GM12865 (cell line): ENCODE data around the gene BRINP1.

ENCODE experiments used
- DNase-seq: peaks from one replicate; pipeline ENCODE4 v3.0.0; 2010; ENCODE audit warnings: low read depth
- H3K4me3 ChIP-seq: 2 replicates; pipeline ENCODE4 v1.5.1; 2011; ENCODE audit warnings: mild to moderate bottlenecking, low read depth, low read length, control low read depth
- TF ChIP-seq, protein P1 (sequence below): IDR thresholded peaks from 2 replicates; pipeline ENCODE4 v1.5.1; 2011; ENCODE audit warnings: low read length, control low read depth, low read depth, inconsistent platforms; ENCODE audit not compliant: insufficient read depth; ENCODE audit errors: missing control alignments

BRINP1 gene

DNA sequence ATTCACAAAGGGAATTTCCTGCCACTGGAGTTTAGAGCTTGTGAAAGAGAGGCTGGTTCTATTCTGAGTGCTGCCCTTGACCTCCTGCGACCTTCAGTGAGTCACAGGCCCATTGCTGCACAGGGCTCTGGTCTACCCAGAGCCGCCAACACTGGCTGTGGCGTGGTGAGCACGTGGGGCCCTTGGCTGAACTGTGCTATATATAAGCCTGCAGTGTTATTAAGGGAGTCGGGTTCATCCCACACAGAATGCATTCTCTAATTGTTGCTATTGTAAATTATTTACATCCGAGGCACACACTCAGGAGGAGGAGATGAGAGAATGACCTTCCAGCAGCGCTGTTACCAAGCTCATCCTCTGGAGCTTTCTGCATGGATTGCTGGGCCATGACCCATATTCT, 47.1 kb downstream of the BRINP1 start:
- TF ChIP-seq, protein P1, sequence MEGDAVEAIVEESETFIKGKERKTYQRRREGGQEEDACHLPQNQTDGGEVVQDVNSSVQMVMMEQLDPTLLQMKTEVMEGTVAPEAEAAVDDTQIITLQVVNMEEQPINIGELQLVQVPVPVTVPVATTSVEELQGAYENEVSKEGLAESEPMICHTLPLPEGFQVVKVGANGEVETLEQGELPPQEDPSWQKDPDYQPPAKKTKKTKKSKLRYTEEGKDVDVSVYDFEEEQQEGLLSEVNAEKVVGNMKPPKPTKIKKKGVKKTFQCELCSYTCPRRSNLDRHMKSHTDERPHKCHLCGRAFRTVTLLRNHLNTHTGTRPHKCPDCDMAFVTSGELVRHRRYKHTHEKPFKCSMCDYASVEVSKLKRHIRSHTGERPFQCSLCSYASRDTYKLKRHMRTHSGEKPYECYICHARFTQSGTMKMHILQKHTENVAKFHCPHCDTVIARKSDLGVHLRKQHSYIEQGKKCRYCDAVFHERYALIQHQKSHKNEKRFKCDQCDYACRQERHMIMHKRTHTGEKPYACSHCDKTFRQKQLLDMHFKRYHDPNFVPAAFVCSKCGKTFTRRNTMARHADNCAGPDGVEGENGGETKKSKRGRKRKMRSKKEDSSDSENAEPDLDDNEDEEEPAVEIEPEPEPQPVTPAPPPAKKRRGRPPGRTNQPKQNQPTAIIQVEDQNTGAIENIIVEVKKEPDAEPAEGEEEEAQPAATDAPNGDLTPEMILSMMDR = no peak
- DNase-seq = no peak

DNA sequence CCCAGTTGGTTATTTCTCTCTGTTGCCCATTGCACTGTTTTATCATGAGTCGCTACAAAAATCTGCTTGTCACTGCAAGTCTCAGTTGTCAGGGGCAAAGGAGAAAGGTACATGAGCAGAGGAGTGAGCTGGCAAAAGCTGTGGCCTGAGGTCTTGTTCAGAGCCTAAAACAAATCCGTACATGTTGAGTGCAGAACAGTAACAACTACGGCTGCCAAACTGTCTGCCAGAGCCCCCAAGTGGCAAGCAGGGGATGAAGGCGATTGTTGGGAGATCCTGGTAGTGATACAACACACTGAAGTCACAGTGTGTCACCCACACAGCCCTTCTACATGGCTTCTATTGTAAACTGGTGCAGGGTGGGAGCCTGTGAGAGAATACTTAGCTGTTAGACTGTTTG, 50.9 kb downstream of the BRINP1 start:
- no peak for DNase-seq
- TF ChIP-seq, protein P1 = no peak

More for the DNA sequence above, 47.1 kb downstream of the BRINP1 start:
- no peak overlapping the region for H3K4me3 ChIP-seq

DNA sequence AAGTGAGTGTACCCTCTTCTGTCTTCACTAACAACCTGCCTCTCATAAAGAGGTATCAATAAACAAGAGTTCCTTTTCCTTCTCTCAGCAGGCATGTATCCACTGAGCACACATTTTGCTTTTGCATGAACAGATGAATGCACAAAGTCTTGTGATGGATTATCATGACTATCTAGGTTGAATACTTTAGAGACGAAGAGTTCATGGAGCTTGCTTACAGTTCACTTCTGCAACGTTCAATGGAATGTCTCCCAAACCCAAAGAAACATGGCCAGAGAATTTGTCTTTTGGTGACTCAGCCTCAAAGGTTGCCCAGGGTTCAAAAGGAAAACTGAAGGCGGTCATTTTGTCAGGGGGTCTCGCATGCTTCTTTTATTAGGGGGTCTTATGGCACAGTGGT, 55.4 kb downstream of the BRINP1 start:
- TF ChIP-seq, protein P1 = no peak
- no peak overlapping the region for H3K4me3 ChIP-seq
- DNase-seq = no peak

More for the DNA sequence above, 50.9 kb downstream of the BRINP1 start:
- H3K4me3 ChIP-seq = no peak overlapping the region

DNA sequence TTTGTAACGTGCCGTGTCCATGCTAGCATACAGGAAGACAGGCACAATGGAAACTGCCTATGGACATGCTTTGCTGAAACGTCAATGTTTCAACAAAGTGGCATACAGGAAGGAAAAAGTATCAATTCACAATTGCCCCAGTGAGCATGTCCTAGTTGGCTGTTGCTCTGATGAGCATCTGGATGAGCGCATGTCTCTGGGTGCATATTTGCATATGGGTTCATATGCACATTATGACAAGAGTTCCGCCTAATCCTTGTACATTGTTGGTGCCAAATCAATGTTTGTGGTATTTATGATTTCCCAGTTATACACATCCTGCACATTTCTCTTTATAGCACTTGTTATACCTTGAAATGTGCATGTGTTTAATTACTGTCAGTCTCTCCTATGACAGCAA, 58.5 kb downstream of the BRINP1 start:
- no peak for DNase-seq
- TF ChIP-seq, protein P1 = no peak
- no peak overlapping the region for H3K4me3 ChIP-seq

DNA sequence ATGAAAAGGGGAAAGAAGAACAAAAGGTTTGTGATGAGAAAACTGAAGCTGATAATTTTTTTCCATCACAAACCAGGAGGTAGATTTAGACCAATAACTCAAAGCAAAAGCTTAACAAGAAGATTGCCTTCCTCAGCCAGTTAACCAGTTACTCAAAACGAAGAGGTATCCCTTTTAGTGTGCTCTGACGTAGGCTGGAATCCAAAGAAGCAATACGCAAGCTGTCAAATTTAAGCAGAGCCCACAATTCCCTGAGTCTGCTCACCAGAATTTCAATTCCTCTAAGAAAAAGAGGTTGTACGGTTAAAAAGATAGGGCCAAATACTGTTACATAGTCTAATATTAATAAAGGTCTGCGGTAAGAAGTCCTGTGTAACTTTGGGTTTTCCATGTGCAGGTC, 61.8 kb downstream of the BRINP1 start:
- TF ChIP-seq, protein P1 = no peak
- DNase-seq = no peak
- H3K4me3 ChIP-seq = no peak overlapping the region

DNA sequence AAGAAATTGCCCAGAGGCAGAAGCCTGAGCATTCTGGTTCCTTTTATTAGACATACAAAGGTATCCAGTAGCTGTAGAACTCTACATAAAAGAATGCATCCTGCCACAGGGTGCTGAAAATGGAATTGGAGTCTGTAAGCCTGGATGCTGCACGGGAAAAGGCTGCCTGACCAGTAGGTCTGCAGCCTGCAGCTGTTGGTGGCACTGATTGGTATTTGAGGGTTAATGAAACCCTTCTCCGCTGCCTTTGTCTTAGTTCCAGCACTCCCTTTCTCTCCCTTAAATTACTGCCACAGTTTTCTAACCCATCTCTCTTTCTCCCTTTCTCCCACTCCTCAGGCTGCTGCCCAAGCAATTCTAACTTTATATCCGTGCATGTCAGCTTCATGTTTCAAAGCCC, 64.7 kb downstream of the BRINP1 start:
- TF ChIP-seq, protein P1 = no peak
- H3K4me3 ChIP-seq = no peak overlapping the region
- no peak for DNase-seq

DNA sequence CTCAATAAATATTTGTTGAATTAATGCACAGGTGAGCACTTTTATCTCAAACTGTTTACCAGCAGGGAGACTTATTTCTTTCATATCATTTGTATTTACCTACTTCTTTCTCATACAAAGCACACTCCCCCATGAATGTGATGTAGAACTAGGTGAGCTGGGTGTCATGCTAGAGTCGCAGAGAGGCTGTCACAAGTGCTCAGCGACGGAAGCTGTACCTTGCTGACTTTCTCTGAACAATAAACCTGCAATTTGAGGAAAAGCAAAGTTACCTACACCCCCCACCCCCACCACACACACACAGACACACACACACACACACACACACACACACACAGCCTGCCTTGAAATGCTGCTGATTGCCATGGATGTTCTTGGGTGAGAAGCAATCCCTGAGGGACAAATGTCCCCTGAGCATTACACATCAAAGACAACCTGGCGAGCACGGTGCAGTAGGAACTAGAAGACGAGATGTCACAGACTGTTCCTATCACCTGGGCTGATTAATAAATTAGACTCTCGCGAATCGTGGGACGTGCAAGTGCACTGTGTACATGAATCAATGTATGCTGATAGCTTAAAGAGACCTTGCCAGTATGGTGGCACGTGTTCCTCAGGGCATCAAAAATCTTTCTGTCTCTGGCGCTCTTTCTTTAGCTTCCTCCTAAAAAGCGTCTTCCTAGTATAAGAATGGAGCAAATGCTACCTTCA, 66.1 kb downstream of the BRINP1 start:
- H3K4me3 ChIP-seq = no peak overlapping the region
- DNase-seq = peak; percentile 1
- TF ChIP-seq, protein P1 = no peak
